SU-DHL-6 (cell line): ENCODE data around the gene TBX3.

Source experiments
- H2AFZ ChIP-seq: fragments of 200-600 bp; sonication (generic); 2 replicates; pipeline ENCODE4 v1.6.1; 2014; ENCODE audit warnings: low read depth, mild to moderate bottlenecking, moderate library complexity, mixed read lengths, antibody characterized with exemption, low read length; ENCODE audit not compliant: severe bottlenecking
- H3F3A ChIP-seq: fragments of 200-600 bp; shearing (Covaris generic); 2 replicates; pipeline ENCODE4 v1.6.0; 2016; ENCODE audit warnings: antibody characterized with exemption, mild to moderate bottlenecking; ENCODE audit not compliant: insufficient read depth
- H3K27ac ChIP-seq: fragments of 200-600 bp; sonication (generic); 2 replicates; pipeline ENCODE4 v1.5.1; 2016; ENCODE audit warnings: low read depth, mild to moderate bottlenecking, low read length, moderate library complexity, mixed read lengths
- H3K27me3 ChIP-seq: fragments of 200-600 bp; sonication (generic), shearing (Covaris generic); 2 replicates; pipeline ENCODE4 v1.6.0; 2014; ENCODE audit warnings: mild to moderate bottlenecking, low read length
- H3K36me3 ChIP-seq: fragments of 200-600 bp; sonication (generic); 2 replicates; pipeline ENCODE4 v1.6.1; 2014; ENCODE audit warnings: mild to moderate bottlenecking, low read length, mixed read lengths
- H3K4me2 ChIP-seq: fragments of 300-600, 200-600 bp; shearing (Covaris generic), sonication (generic); 2 replicates; pipeline ENCODE4 v1.6.0; 2014; ENCODE audit warnings: low read length, low read depth, mild to moderate bottlenecking; ENCODE audit not compliant: poor library complexity, severe bottlenecking
- H3K4me3 ChIP-seq: fragments of 200-600 bp; sonication (generic); 2 replicates; pipeline ENCODE4 v1.5.1; 2014; ENCODE audit warnings: antibody characterized with exemption, low read length, mild to moderate bottlenecking, mixed read lengths; ENCODE audit not compliant: insufficient read depth, poor library complexity, severe bottlenecking
- H3K79me2 ChIP-seq: fragments of 200-600 bp; sonication (generic); 2 replicates; pipeline ENCODE4 v1.6.1; 2014; ENCODE audit warnings: mild to moderate bottlenecking, low read length, moderate library complexity; ENCODE audit not compliant: insufficient read depth
- H3K9ac ChIP-seq: fragments of 200-600 bp; sonication (generic); 2 replicates; pipeline ENCODE4 v1.7.0; 2014; ENCODE audit warnings: mild to moderate bottlenecking, low read length
- H3K9me2 ChIP-seq: fragments of 200-600 bp; sonication (generic); replicated peaks from 2 replicates; pipeline ENCODE4 v1.6.1; 2014; ENCODE audit warnings: low read length; ENCODE audit not compliant: insufficient read depth
- H3K9me3 ChIP-seq: fragments of 200-600 bp; sonication (generic); 2 replicates; pipeline ENCODE4 v1.6.1; 2014; ENCODE audit warnings: low read length, mixed read lengths; ENCODE audit not compliant: insufficient read depth
- H4K20me1 ChIP-seq: fragments of 200-600 bp; sonication (generic); 2 replicates; pipeline ENCODE4 v1.6.1; 2014; ENCODE audit warnings: low read depth, mild to moderate bottlenecking, antibody characterized with exemption, low read length, moderate library complexity, mixed read lengths
- CTCF ChIP-seq: fragments of 200-600 bp; sonication (generic); IDR thresholded peaks from one replicate; pipeline ENCODE4 v1.5.1; 2017; ENCODE audit warnings: antibody characterized with exemption, mild to moderate bottlenecking, low read length, moderate library complexity; ENCODE audit not compliant: insufficient read depth, poor library complexity, severe bottlenecking
- EZH2phosphoT487 ChIP-seq: fragments of 200-600 bp; sonication (generic), shearing (Covaris generic); conservative IDR thresholded peaks from 2 replicates; pipeline ENCODE4 v1.6.1; 2018; ENCODE audit warnings: mild to moderate bottlenecking, antibody characterized with exemption, low read length, moderate library complexity, mixed read lengths

TBX3 gene

GRCh38 chr12:114693059-114693531 lies 9.1 kb upstream of the TBX3 start:
- no peaks in the 10 kb centered on the region for H3K9me3 ChIP-seq
- no peak overlapping the region for H3K9ac ChIP-seq
- TF ChIP-seq EZH2phosphoT487 (no peak), CTCF (no peak)
- H3K9me2 ChIP-seq = no peaks in the 10 kb centered on the region
- no peaks in the 10 kb centered on the region for H3K36me3 ChIP-seq
- H3F3A ChIP-seq = no peaks in the 10 kb centered on the region
- H3K27ac ChIP-seq = no peak overlapping the region
- H2AFZ ChIP-seq = no peak overlapping the region
- H3K4me3 ChIP-seq = no peak overlapping the region
- H3K79me2 ChIP-seq = no peaks in the 10 kb centered on the region
- no peak overlapping the region for H3K4me2 ChIP-seq
- H3K27me3 ChIP-seq = no peaks in the 10 kb centered on the region
- H4K20me1 ChIP-seq = no peaks in the 10 kb centered on the region

- Histone ChIP-seq H3K9ac (no peak overlapping the region), H4K20me1 (no peaks in the 10 kb centered on the region), H3K36me3 (no peaks in the 10 kb centered on the region), H3K9me2 (no peaks in the 10 kb centered on the region), H3K4me3 (no peak overlapping the region), H3F3A (no peaks in the 10 kb centered on the region), H3K27me3 (no peaks in the 10 kb centered on the region), H3K4me2 (no peak overlapping the region), H3K9me3 (no peaks in the 10 kb centered on the region), H3K79me2 (no peaks in the 10 kb centered on the region), H3K27ac (no peak overlapping the region), H2AFZ (no peak overlapping the region)
- no peak for TF ChIP-seq EZH2phosphoT487
- no peak for TF ChIP-seq CTCF
Measured at GRCh38 chr12:114692186-114693058, 8.4 kb upstream of the TBX3 start.

GRCh38 chr12:114691763-114692185 lies 7.8 kb upstream of the TBX3 start:
- Histone ChIP-seq H3K27ac (no peak overlapping the region), H3K4me3 (no peak overlapping the region), H2AFZ (no peak overlapping the region), H3K4me2 (no peak overlapping the region), H3K36me3 (no peaks in the 10 kb centered on the region), H3K9me2 (no peaks in the 10 kb centered on the region), H4K20me1 (no peaks in the 10 kb centered on the region), H3K9ac (no peak overlapping the region), H3K79me2 (no peaks in the 10 kb centered on the region), H3K27me3 (no peaks in the 10 kb centered on the region), H3F3A (no peaks in the 10 kb centered on the region), H3K9me3 (no peaks in the 10 kb centered on the region)
- no peak for TF ChIP-seq CTCF
- TF ChIP-seq EZH2phosphoT487 = no peak
